Nephron (organoid): ENCODE data around the gene MSANTD7.

Source experiments
- H3K27ac Mint-ChIP-seq, 3 experiments: 2 replicates each; pipeline ENCODE4 v1.8.0; 2020; ENCODE audit warnings: mixed read lengths in 3 of 3, mild to moderate bottlenecking in 2 of 3, moderate library complexity in 1 of 3
- H3K27me3 Mint-ChIP-seq: 2 replicates; pipeline ENCODE4 v1.8.0; 2021; ENCODE audit warnings: low read depth, mild to moderate bottlenecking, moderate library complexity, mixed read lengths
- H3K36me3 Mint-ChIP-seq: 2 replicates; pipeline ENCODE4 v1.8.0; 2020; ENCODE audit warnings: low read depth, mixed read lengths
- H3K4me1 Mint-ChIP-seq: 2 replicates; pipeline ENCODE4 v1.8.0; 2020; ENCODE audit warnings: mixed read lengths
- H3K4me3 Mint-ChIP-seq, 3 experiments: 2 replicates each; pipeline ENCODE4 v1.8.0; 2020; ENCODE audit warnings: mild to moderate bottlenecking in 3 of 3, mixed read lengths in 3 of 3, moderate library complexity in 2 of 3
- H3K9me3 Mint-ChIP-seq: 2 replicates; pipeline ENCODE4 v1.8.0; 2020; ENCODE audit warnings: mixed read lengths
- TF ChIP-seq, protein P1 (sequence below), 3 experiments: fragments of 200-600 bp; sonication (generic); IDR thresholded peaks; one replicate each; pipeline ENCODE4 v1.5.0; 2021; ENCODE audit warnings: antibody characterized with exemption in 3 of 3; ENCODE audit not compliant: unreplicated experiment in 3 of 3

MSANTD7 gene

DNA sequence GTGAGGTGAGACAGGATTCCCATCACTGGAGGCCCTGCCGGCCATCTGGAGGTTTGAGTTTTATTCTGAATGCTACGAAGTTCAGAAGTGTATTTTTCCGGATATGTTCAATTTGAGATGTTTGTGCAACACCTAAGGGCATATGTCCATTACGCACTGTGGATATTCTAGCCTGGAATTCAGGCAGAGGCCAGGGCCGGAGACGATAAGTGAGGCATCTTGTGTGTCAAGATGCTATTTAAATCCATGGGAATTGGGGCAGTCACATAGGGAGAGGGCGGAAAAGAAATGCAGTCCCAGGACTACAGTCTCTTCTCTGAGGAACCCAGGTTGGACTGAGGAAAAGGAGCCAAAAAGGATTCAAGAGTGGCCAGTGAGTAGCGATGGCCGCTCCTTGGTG, 38.7 kb downstream of the MSANTD7 start:
- no peaks in the 10 kb centered on the region for H3K36me3 Mint-ChIP-seq
- H3K9me3 Mint-ChIP-seq = no peaks in the 10 kb centered on the region
- H3K27ac Mint-ChIP-seq = peak overlapping the region; percentile 96 to 99 (median 99)
- no peaks in the 10 kb centered on the region for H3K27me3 Mint-ChIP-seq
- TF ChIP-seq, protein P1, sequence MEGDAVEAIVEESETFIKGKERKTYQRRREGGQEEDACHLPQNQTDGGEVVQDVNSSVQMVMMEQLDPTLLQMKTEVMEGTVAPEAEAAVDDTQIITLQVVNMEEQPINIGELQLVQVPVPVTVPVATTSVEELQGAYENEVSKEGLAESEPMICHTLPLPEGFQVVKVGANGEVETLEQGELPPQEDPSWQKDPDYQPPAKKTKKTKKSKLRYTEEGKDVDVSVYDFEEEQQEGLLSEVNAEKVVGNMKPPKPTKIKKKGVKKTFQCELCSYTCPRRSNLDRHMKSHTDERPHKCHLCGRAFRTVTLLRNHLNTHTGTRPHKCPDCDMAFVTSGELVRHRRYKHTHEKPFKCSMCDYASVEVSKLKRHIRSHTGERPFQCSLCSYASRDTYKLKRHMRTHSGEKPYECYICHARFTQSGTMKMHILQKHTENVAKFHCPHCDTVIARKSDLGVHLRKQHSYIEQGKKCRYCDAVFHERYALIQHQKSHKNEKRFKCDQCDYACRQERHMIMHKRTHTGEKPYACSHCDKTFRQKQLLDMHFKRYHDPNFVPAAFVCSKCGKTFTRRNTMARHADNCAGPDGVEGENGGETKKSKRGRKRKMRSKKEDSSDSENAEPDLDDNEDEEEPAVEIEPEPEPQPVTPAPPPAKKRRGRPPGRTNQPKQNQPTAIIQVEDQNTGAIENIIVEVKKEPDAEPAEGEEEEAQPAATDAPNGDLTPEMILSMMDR (IDR thresholded peaks at IDR 0.05; ENCODE audit: unreplicated experiment in 3 of 3) = no peak
- peaks cover 25% of the 10 kb centered on the region for H3K4me1 Mint-ChIP-seq
- H3K4me3 Mint-ChIP-seq = peak overlapping the region; percentile 97 to 99 (median 99)

DNA sequence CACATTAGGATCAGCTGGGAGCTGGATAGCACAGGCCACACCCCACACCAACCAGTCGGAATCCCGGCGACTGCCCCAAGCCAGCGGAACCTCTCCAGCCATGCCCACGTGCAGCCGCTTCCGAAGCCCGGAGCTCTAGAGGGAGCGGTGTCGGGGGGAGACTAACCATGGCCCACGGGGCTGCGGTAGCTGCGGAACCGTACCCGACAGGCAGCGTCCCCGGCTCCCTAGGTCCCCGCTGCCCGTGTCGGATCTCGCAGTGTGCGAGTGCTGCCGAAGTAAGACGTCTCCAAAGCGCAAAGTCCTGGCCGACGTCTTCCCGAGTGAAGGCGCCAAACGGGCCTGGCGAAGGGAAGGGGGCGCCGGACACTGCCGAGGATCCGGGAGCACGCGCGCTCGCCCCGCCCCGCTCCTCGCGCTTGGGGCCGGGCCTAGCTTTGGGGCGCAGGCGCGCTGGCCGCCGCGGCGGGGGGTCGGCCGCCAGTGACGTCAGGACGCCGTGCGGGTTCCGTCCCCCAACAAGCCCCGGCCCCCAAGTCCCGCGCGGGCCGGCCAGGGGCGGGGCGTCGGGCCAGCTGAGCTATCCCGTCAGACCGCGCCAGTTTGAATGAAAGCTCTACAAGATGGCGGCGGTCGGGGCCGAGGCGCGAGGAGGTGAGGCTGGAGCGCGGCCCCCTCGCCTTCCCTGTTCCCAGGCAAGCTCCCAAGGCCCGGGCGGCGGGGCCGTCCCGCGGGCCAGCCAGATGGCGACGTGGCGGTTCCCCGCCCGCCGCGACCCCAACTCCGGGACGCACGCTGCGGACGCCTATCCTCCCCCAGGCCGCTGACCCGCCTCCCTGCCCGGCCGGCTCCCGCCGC, 40.4 kb downstream of the MSANTD7 start, which contains the start of gene SUV39H2:
TSS of gene SUV39H2 (plus strand) at position 601 of the 858 bp plus-strand sequence. CDS start at position 624, 23 bp downstream.
- Mint-ChIP-seq H3K36me3 (peaks cover 6% of the 10 kb centered on the region), H3K27ac (peak within 1 kb of the TSS; percentile 96 to 99 (median 99))

GRCh38 chr10:14879124-14879927, 41.2 kb downstream of the MSANTD7 start:
- peaks cover 25% of the 10 kb centered on the region for H3K4me1 Mint-ChIP-seq
- peak overlapping the region; percentile 59 to 89 (median 86) for H3K27ac Mint-ChIP-seq
- H3K4me3 Mint-ChIP-seq = peak overlapping the region; percentile 94 to 96 (median 95)
- no peaks in the 10 kb centered on the region for H3K9me3 Mint-ChIP-seq
- TF ChIP-seq, protein P1 (IDR thresholded peaks at IDR 0.05; ENCODE audit: unreplicated experiment in 3 of 3) = no peak
- H3K36me3 Mint-ChIP-seq = peaks cover 6% of the 10 kb centered on the region
- no peaks in the 10 kb centered on the region for H3K27me3 Mint-ChIP-seq

More for the DNA sequence above, 40.4 kb downstream of the MSANTD7 start, which contains the start of gene SUV39H2:
- no peaks in the 10 kb centered on the region for H3K9me3 Mint-ChIP-seq
- H3K4me3 Mint-ChIP-seq = peak within 1 kb of the TSS; percentile 97 to 99 (median 99)
- TF ChIP-seq, protein P1 (IDR thresholded peaks at IDR 0.05; ENCODE audit: unreplicated experiment in 3 of 3) = no peak
- peaks cover 25% of the 10 kb centered on the region for H3K4me1 Mint-ChIP-seq
- H3K27me3 Mint-ChIP-seq = no peaks in the 10 kb centered on the region

DNA sequence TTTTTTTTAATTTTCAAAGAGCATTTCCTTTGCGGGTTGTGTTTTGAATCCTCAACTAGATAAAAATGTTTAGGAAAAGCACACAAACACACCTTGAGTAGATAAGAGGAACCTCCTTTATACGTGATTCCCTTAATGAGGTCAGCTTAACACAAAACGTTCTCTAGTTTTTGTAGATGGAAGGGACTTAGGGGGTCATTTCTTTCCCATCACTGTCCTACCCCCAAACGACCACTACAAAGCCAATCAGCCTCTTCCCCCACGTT, 41.8 kb downstream of the MSANTD7 start:
- Mint-ChIP-seq H3K4me1 (peaks cover 25% of the 10 kb centered on the region), H3K9me3 (no peaks in the 10 kb centered on the region), H3K27ac (peak overlapping the region in 2 of 3 experiments; percentile 59 to 86), H3K36me3 (peaks cover 6% of the 10 kb centered on the region), H3K4me3 (peak overlapping the region; percentile 94 to 96 (median 95)), H3K27me3 (no peaks in the 10 kb centered on the region)
- TF ChIP-seq, protein P1 (IDR thresholded peaks at IDR 0.05; ENCODE audit: unreplicated experiment in 3 of 3) = no peak

DNA sequence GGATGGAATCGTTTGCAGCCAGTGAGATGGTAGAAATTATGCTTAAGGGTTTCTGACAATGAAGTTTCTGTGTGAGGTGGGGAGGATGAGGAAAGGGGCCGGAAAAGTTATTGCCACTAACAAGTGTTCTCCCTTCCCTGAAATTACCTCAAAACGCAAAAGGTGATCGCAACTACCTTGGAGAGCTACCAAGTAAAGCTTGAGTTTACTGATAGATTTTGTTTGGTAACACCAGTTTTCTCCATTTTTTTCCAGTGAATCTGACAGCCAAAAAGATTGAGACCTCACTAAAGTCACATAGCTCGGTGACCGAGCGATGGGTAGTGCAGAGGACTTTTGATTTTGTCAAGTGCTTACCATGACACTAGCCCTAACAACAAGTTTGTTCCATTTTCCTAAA, 42.1 kb downstream of the MSANTD7 start:
- H3K27me3 Mint-ChIP-seq = no peaks in the 10 kb centered on the region
- H3K36me3 Mint-ChIP-seq = peaks cover 6% of the 10 kb centered on the region
- peak overlapping the region in 2 of 3 experiments; percentile 59 to 86 for H3K27ac Mint-ChIP-seq
- no peaks in the 10 kb centered on the region for H3K9me3 Mint-ChIP-seq
- TF ChIP-seq, protein P1 (IDR thresholded peaks at IDR 0.05; ENCODE audit: unreplicated experiment in 3 of 3) = no peak
- H3K4me3 Mint-ChIP-seq = peak overlapping the region; percentile 94 to 96 (median 95)
- H3K4me1 Mint-ChIP-seq = peaks cover 25% of the 10 kb centered on the region
